Fibroblast of villous mesenchyme (primary cell): ENCODE measurements around the gene ARL14EP. TPM values are rescaled to one million over a fixed set of nuclear protein-coding genes. Genes with fewer than 3 reads are reported as not detected.

Experiments
- DNase-seq: peaks from one replicate; pipeline ENCODE4 v3.0.0-alpha.2; 2010; ENCODE audit warnings: low read depth
- H3K4me3 ChIP-seq: 2 replicates; pipeline ENCODE4 v1.5.1; 2011; ENCODE audit warnings: low read depth, mild to moderate bottlenecking, low read length
- CTCF ChIP-seq: IDR thresholded peaks from 2 replicates; pipeline ENCODE4 v1.5.1; 2012; ENCODE audit warnings: low read depth, mild to moderate bottlenecking, low read length; ENCODE audit not compliant: insufficient read depth
- total RNA-seq: library from RNA; depleted of rRNA; stranded (reverse); fragments of >200 nt; gene quantifications from 2 replicates; pipeline ENCODE4 v1.2.3, GENCODE V29; 2012

Gene ARL14EP
- 12.9 and 34.5 TPM in 2 replicates for total RNA-seq

GRCh38 chr11:30322826-30323710 lies at the start of gene ARL14EP:
Gene ARL14EP, plus strand, starts transcription at chr11:30323104. Its CDS starts 7,845 bp downstream, at chr11:30330949.
- no peak for TF ChIP-seq CTCF
- H3K4me3 ChIP-seq = peak within 1 kb of the TSS; percentile 79
- DNase-seq = peak; percentile 95

- no peak for DNase-seq
- no peak overlapping the region for H3K4me3 ChIP-seq
- no peak for TF ChIP-seq CTCF
These were observed 45.7 kb upstream of the ARL14EP start for GRCh38 chr11:30277176-30277575.

GRCh38 chr11:30279796-30280195 lies 43.1 kb upstream of the ARL14EP start:
- H3K4me3 ChIP-seq = no peak overlapping the region
- DNase-seq = no peak
- no peak for TF ChIP-seq CTCF

- no peak for DNase-seq
- TF ChIP-seq CTCF = no peak
- no peak overlapping the region for H3K4me3 ChIP-seq
These were observed 41.2 kb upstream of the ARL14EP start for GRCh38 chr11:30281476-30282288.

GRCh38 chr11:30282289-30282631 lies 40.6 kb upstream of the ARL14EP start:
- H3K4me3 ChIP-seq = no peak overlapping the region
- DNase-seq = no peak
- no peak for TF ChIP-seq CTCF

- H3K4me3 ChIP-seq = no peak overlapping the region
- DNase-seq = no peak
- TF ChIP-seq CTCF = no peak
These were observed 38.1 kb upstream of the ARL14EP start for GRCh38 chr11:30284836-30285235.
